HG03354 (cell line): Measurements from ENCODE around the gene TTC23.
"Not testable (repeated sequence)": the region's sequence is repeated elsewhere in the genome, so short reads cannot be mapped to it uniquely, and the experiment has no call there.

Experiments
- ATAC-seq: cut with Tn5 transposase; IDR thresholded peaks from one replicate; pipeline ENCODE4 v1.9.1; 2021; ENCODE audit warnings: mild to moderate bottlenecking; ENCODE audit not compliant: unreplicated experiment, poor library complexity, severe bottlenecking

The TTC23 gene

DNA sequence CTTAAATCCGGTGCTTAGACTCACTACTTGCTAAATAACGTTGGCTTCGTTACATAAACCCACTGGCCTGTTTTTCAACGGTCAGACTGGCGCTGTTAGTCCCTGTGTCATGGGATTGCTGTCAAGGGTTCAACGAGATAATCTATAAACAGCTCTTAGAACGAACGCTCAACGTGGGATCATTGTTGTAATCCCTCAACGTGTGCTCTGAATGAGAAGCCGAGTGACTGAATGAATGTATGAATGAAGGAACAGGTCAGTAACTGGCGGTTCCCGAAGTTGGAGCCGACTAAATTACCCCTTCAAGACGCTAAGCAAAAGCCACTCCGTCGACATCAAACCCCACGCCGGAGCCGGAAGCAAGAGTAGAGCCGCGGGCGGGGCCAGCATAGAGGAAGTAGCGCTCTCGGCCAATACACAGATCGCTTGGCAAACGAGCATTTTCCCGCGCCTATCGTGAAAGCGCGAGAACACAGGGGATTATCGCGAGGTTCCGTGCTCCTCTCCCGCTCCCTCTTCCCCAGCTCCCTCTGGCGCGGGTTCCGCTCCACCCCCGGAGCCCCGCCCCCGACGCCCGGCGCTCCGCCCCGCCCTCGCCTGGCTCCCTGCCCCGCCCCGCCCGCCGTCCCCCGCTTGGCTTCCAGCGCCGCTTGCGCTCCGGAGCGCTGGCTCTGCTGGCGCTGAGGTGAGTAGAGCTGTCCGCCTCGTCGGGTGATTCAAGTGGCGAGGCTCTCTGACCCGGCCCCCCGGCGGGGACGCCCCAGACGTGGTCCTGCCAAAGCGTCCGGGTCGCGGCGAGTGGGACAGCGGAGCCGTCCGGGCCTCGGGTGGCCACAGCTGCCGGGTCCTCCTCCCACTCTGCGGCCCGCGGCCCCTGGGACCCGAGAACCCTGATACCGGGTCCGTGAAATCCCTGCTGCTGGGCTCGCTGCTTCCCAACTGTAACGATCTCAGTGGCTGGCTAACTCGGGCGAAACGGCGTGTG, 1.8 kb upstream of the TTC23 start, which contains the start of gene LRRC28:
TSS of gene LRRC28 (plus strand) at position 625 of the 985 bp plus-strand sequence. CDS start 4,477 bp downstream, outside the sequence.
- peak; percentile 92 for ATAC-seq

DNA sequence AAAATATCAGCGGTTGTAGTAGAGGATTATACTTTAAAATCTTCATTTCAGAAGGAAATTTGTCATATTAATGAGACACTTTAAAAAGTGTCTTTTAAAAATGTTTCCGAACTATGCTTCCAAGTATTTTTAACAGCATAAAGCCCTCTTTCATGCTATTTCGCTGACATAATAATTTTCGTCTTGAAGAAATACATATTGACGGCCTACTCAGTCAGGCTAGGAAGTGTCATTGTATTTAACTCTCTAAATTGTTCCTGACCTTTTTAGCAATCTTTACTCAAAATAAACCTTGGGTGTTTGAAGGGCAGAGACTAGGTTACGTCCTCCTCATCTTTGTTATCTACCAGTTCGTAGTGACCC, 1.1 kb upstream of the TTC23 start:
- ATAC-seq, result no peak

DNA sequence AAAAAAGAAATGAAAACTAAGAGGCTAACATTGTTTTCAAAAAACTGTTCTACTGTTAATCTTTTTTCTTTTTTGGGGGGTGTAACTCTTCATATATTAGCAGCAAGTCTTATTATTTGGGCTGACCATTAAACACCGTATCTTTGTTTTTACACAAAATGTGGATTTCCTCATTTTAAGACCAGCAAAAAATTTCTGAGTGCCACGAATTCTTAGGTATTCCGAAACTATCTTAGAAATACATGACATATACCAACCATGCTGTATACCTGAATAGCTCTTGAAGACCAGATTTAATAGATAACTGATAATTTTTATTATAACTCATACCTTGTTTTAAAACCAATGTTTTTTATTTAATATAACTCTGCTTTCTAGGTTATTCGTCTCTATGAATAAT, 620 bp upstream of the TTC23 start:
- no peak for ATAC-seq

DNA sequence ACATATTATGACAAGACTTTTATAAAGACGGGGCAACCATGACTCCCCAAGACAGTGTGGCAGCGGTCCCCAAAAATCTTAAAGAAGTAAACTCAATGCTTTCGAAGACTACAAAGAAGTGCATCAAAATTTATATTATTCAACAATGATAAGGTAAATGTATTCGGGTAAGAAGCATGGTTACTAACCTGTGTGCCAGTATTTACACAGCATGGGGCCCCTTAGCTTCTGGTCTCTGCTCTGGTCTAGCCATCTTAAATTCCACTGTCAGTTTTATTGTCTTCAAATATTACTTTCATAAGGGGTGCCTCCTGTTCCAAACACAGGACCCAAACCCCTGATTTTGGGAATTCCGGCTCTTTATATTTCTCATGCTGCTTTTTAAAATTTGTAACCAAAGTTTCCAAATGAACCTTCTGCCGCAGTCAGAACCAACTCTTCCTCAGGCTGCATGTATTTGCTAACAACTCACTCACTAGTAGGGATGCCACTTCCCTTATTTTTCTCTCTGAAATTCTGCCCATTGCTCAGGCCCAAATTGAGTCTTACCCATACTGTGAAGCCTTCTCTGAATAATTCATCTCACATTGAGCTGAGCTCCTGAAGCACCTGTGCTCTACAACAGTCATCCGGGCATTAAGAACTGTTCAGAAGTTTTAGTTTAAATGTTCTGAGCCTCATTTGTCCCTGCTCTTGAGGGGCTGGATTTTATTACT, 1.2 kb downstream of the TTC23 start:
- ATAC-seq, result no peak

DNA sequence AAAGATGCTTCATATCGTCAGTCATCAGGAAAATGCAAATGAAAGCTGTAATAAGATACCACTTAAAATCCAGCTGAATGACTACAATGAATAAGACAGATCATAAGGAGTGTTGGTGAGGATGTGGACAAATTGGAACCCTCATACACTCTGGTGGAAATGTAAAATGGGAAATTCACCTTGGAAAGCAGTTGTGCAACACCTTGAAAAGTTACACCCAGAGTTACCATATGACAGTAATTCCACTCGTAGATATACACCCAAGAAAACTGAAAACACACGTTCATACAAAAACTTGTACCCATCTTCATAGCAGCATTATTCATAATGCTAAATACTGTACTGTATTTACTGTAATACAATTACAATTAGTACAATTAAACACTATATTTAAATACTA, 2.3 kb downstream of the TTC23 start:
- no peak for ATAC-seq

DNA sequence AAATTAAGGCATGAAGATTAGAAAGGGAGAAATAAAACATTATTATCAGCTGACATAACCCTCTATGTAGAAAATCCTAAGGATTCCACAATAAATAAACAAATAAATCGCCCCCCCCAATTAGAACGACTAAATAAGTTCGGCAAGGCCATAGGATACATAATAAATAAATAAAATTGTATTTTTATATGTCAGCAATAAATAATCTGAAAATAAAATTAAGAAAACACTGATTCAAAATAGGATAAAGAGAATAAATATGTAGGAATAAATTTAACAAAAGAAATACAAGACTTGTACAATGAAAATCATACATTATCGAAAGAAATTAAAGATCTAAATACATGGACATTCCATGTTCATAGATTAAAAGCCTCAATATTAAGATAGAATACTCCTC, 5.1 kb downstream of the TTC23 start:
- ATAC-seq, result no peak

DNA sequence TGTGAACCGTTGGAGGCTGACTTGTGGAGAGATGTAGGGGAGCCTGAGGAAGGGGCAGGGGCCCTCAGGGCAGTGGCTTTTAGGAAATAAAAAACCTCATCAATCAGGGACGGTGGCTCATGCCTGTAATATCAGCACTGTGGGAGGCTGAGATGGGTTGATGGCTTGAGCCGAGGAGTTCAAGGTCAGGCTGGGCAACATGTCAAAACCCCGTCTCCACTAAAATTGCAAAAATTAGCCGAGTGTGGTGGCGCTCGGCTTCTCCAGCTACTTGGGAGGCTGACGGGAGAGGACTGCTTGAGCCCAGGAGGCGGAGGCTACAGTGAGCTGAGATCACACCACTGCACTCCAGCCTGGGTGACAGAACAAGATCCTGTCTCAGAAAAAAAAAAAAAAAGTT, 7.6 kb downstream of the TTC23 start:
- ATAC-seq, result no peak

DNA sequence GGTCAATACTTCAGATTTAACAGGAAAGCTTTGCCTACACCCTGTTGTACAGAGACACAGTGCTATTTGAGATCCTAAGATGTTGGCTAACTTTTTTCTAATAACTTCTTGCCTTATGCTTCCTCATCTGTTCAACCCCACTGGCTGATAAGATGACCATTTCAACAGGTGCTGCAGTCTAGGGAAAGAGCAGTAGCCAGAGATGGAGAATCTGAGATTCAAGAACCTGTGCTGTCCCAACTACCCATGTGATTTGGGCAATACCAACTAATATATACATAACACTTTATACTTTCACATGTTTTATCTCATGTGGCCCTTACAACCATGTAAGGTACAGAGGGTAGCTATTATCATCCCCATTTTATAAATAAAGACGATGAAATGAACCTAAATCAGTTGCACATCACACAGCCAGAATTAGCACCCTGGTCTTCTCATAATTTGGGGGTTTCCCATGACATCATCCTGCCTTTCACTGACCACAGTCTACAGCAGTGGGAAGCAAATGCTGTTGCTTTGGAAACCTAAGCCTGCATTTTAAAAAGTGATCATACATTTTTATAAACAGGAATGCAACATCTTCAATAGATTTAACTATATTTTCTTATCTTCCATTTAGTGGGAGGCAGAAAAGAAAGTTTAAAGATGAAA, 9.7 kb downstream of the TTC23 start:
- ATAC-seq, result peak; percentile 97

DNA sequence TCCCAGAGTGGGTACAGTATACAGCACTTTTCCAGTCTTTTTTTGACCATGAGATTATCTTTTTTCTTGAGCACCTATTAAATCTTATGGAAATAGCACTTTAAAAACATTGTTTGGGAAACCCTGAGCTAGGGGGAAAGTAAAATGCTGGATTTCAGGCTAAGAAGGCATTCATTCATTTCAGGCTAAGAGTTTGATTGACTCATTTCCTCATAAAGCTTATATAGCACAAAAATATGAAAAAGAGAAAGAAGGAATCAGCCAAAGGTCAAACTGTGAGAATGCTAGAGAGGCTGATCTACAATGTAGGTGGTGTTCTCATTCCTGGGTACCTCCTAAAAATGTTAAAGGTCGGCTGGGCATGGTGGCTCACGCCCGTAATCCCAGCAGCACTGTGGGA, 10.5 kb downstream of the TTC23 start:
- ATAC-seq, result no peak

DNA sequence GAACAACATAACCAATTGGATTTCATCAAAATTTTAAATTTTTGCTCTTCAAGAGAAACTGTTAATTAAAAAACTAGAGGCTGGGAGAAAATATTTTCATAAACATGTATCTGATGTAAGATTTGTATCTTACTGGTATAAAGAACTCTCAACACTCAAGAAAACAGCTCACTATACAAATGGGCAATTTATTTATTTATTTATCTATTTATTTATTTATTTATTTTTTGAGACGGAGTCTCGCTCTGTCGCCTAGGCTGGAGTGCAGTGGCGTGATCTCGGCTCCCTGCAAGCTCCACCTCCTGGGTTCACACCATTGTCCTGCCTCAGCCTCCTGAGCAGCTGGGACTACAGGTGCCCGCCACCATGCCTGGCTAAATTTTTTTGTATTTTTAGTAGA, 15.2 kb downstream of the TTC23 start:
- ATAC-seq, result not testable (repeated sequence)

DNA sequence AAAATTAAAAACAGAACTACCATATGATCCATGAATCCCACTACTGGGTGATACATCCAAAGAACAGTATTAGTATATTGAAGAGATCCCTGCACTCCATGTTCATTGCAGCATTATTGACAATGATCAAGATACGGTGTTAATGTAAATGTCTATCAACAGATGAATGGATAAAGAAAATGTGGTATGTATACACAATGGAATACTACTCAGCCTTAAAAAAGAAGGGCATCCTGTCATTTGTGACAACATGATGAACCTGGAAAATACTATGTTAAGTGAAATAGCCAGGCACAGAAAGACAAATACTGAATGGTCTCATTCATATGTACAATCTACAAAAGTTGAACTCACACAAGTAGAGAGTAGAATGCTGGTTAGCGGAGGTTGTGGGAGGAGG, 16.6 kb downstream of the TTC23 start:
- no peak for ATAC-seq

DNA sequence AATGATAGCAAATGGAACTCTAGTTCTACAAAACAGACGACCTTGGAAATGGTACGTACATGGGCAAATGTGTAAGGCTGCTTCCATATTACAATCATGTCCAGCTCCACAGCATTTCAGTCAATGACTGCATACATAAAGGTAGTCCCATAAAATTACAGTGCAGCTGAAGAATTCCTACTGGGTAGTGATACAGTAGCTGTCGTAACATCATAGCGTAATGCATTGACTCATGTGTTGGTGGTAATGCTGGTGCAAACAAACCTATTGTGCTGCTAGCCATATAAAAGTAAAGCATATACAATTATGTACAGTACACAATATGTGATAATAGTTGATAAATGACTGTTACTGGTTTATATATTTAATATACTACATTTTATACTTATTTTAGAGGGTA, 18.5 kb downstream of the TTC23 start:
- no peak for ATAC-seq

DNA sequence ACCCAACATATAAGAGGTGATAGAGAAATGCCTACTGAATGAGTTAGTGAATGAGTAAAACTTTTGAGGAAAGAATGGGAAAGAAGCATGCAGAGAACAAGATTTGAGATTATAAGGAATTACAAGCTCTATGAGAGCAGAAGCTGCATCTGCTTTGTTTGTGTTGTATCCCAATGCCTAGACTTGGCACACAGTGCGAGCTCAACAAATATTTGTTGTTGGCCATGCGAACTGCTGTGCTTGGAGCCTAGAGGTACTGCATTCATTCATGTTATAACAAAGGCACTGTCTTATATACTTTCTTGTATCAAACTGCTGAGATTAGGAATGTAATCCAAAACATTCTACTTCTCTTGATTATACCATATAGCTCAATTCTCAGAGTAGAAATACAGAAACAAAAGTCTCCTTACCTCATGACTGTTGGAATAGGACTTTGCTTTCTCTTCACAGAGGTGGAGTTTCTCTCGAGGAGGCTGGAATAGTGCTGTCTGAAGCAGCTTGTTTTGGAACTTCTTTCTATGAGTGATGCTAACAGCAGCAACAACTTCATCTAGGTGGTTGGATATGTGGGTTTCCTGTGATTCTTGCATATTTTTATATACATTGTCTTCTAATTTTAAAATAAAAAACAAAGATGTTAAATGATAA, 21.1 kb downstream of the TTC23 start:
- no peak for ATAC-seq

DNA sequence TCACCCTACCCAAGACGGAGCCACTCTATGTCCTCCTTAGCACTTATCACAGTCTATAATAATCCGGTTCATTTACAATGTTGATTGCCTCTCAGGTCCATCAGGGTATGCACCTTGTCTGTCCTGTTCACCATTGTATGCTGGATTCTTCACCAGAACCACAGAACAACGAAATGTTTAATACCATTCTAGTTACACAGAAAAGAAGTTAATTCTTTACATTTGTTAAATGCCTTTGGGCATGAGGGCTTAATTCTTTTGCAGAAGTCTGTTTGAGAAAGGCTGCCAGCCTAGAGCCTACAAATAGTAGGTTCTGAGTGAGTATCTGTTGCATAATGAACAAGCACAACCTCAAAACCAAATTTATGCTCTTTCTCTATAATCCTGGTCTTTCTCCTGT, 22.6 kb downstream of the TTC23 start:
- ATAC-seq, result no peak

DNA sequence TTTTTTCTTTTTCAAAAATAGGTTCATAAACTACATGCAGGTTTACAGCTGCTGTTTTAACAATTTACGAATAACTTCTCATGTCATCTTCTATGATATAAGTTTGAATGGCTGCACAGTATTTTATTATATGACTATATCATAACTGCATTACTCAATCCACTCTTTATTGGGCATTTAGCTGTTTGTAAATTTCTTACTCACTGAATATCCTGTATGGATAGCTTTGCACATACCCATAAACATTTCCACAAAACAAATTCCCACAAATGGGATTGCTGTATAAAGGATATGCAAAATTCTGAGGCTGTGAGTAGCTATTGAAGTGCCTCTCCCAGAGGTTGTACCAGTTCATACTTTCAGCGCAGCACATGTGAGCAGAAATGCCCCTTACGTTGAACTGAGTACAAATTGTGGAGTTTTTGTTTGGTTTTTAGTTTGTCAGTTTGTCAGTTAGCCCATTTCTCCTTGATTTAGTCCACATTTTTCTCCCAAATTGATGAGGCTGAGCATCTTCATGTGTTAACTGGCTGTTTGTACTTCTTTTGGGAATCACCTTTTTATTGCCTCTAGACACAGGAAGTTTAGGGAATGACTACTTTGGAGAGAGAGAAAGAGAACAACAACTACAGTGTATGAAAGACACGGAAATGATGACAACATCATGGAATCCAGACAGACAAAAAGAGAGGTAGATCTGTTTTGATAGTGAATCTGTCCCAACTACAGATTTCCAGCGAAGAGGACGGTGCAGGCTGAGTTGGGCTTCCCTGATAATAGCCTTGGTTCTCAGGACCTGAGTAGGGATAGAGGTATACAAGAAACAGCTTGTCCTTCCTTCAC, 24.8 kb downstream of the TTC23 start:
- no peak for ATAC-seq

DNA sequence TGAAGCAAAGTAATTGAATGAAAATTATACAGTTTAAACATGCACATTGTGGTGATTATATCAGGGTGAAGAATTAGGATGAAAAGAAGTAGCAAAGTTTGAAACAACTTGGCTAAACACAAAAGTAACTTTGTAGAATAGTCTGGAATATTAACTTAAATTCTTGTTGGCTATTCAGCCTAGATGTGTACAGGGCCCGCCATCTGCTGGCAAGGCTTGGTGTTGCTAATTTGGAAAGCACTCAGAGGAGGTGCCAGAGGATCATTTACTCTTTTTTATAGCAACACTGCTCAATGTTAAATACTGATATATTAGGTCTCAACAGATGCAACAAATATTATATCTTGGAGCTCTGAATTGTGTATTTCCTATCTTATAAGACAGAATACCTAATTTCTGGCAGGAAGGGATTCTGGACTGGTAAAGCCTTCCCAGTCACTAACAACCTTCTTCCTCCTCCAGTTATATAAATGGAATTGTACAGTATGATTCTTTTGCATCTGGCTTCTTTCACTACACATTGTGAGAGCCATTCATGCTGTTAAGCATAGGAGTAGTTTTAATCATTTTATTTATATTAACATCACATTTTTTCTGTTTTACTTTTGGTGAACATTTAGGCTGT, 36.1 kb downstream of the TTC23 start:
- ATAC-seq, result peak; percentile 92

DNA sequence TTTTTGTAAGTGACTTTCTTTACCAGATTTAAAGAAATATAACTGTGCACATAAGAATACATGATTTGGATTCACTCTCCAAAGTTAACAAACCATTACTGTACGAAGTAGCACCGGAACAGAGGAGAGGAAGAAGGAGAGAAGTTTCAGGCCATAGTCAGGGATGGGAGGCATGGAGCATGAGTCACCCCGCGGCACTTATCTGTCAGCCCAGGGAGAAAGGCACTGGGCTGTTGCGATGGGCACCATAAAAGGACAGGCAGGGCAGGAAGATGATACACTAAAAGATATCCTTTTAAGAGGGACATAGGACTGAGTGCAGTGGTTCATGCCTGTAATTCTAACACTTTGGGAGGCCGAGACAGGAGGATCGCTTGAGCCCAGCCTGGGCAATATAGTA, 37.0 kb downstream of the TTC23 start:
- no peak for ATAC-seq

DNA sequence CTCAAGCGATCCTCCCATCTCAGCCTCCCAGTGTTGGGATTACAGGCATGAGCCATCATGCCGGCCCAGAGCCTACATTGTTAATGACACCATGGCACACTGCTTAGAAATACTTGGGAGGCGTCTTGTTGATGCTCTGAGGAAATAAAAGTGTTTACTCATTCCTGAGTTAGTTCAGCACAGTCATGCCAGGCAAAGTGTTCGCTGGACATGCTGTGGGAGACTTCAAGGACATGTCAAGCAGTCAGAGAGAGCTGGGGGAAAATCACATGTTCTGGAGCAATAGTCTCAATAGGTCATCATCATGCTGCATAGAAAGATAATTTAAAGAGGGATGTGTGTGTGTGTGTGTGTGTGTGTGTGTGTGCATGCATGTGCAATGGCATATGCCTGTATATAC, 37.5 kb downstream of the TTC23 start:
- ATAC-seq, result no peak

DNA sequence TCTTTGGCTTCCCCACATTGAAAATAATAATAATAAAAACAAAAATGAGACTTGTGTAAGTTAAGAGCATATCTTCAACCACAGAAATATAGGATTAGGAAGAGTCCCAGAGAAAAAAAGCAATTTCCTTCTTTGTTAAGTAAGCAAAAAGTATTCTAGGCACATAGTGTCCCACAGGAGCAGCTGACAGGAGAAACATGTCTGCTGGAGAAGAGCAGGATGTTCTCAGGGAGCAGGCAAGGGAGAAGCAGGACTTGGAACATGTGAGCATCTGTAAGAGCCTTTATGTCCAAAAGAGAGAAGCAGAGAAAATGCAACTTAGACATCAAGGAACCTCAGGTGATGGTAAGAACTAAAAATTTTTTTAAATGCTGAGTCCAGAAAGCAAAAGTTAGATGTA, 39.0 kb downstream of the TTC23 start:
- ATAC-seq, result no peak
